HL-60/S4 treated with retinoic acid at 250 ng/mL for 4 days and 3 days (cell line): ENCODE results near the gene ARHGAP33.

Experiments used
- in situ Hi-C: fragments of 300-500 bp; cut with MboI; formaldehyde crosslinking; loops from 2 replicates; pipeline ENCODE4 v1.7.0; 2022; ENCODE audit warnings: low sequenced_read_pairs

ARHGAP33 gene

GRCh38 chr19:35740108-35740422, 35.3 kb upstream of the ARHGAP33 start:
- in situ Hi-C loops = no loop called here

GRCh38 chr19:35740423-35741202, 34.8 kb upstream of the ARHGAP33 start:
- in situ Hi-C loops = no loop called here

DNA sequence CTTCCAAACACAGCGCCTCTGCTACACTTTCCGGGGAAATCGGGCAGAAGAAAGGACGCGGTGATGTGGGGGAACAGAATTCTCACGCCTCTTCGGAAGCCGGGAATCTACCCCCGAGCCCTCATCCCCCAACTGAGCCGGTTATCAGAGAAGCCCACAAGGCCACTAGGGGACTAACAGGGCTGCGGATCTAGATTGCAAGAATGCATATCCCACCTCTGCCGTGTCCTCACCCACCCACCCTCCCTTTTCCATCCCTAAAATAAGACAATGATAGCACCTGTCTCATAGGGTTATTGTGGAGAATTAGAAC, 34.2 kb upstream of the ARHGAP33 start:
- in situ Hi-C loops = no loop called here

DNA sequence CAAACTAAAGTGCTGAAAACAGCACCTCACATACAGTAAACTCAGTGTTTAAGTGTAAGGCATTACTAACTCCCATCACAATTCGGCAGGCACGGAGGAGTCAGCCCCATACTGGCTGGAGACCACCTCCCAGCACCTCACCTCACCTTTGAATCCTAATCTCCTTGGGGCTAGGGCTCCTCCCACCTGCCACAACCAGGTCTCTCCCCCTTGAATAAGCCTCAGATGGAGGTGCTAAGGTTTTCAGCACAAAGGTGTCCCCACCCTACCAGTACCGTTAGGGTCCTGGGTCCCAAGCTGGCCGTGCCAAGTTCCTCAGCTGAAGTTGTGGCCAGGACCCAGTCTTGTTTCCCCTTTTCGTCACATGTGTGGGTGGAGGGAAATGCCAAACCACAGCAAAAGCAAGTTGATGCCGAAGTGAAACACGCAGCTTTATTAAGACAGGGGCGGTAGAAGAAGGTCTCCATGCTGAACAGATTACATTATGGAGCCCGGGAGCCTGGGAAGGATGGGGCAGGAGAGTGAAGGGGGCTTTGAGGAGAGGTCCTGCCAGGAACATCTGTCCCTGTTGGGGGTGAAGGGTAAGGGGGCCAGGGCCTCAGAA, 33.1 kb upstream of the ARHGAP33 start, which contains the start of gene IGFLR1:
TSS of gene IGFLR1 (minus strand) at position 332 of the 604 bp plus-strand sequence. CDS start 1,272 bp downstream, outside the sequence.
- in situ Hi-C loops = no loop called here

GRCh38 chr19:35743640-35744429, 31.5 kb upstream of the ARHGAP33 start:
- in situ Hi-C loops = no loop called here

GRCh38 chr19:35744430-35745327, 30.7 kb upstream of the ARHGAP33 start:
- in situ Hi-C loops = no loop called here

GRCh38 chr19:35745328-35746086, 29.9 kb upstream of the ARHGAP33 start, which contains the start of the genes PSENEN and U2AF1L4:
TSS of gene PSENEN (plus strand) at chr19:35745651. CDS start at chr19:35745931, 280 bp downstream.
TSS of gene U2AF1L4 (minus strand) at chr19:35745418. CDS start at chr19:35745391, 27 bp downstream.
- in situ Hi-C loops = no loop called here

DNA sequence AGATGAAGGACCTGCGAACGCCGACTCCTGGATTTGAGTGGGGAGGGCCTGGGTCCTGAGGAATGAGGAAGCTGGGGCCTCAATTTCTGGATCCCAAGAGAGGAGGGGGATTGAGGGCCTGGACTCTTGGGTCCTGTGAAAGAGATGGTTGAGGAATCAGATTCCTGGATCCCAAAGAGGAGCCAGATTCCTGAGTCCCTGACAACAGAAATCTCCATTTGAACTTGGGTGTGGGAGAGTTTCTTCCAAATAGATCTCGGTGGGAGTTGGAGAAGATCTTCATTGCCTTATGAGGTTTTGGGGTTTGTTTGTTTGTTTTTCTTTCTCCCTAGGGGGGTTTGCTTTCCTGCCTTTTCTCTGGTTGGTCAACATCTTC, 29.3 kb upstream of the ARHGAP33 start:
- in situ Hi-C loops = no loop called here

DNA sequence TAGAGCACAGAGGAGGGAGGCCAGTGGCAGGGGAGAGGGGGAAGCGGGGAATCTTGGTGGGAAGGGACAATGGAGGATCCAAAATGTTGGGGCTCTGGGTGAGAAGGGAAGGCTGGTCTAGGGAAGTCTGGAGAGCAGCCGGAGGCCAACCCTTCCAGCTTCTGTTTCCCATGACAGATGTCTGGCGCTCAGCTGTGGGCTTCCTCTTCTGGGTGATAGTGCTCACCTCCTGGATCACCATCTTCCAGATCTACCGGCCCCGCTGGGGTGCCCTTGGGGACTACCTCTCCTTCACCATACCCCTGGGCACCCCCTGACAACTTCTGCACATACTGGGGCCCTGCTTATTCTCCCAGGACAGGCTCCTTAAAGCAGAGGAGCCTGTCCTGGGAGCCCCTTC, 28.8 kb upstream of the ARHGAP33 start:
- in situ Hi-C loops = no loop called here

GRCh38 chr19:35748106-35749020, 27.0 kb upstream of the ARHGAP33 start, which contains the start of gene LIN37:
TSS of gene LIN37 (plus strand) at chr19:35748576. CDS start at chr19:35748725, 149 bp downstream.
- in situ Hi-C loops = no loop called here

DNA sequence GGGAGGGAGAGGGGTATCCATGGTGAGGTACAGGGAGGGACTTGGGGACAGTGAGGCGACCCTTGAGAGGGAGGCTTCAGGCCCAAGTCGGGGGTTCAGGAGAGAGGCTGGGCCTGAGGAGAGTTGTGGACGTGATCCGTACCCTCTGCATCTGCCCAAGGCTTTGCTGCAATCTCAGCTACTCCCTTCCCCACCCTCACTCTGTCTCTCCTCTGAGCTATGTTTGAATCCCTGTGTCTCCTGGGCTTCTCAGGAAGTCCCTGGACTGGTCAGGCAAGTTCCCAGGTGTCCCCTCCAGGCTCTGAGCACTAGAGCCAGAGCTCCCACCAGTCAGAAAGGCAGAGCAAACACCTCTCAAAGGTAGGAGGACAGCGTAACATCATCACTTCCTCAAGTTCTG, 25.2 kb upstream of the ARHGAP33 start:
- in situ Hi-C loops = no loop called here

- in situ Hi-C loops = no loop called here
These were observed 23.3 kb upstream of the ARHGAP33 start for GRCh38 chr19:35751839-35752745.

- in situ Hi-C loops = no loop called here
These were observed 22.5 kb upstream of the ARHGAP33 start for GRCh38 chr19:35752746-35753350.

DNA sequence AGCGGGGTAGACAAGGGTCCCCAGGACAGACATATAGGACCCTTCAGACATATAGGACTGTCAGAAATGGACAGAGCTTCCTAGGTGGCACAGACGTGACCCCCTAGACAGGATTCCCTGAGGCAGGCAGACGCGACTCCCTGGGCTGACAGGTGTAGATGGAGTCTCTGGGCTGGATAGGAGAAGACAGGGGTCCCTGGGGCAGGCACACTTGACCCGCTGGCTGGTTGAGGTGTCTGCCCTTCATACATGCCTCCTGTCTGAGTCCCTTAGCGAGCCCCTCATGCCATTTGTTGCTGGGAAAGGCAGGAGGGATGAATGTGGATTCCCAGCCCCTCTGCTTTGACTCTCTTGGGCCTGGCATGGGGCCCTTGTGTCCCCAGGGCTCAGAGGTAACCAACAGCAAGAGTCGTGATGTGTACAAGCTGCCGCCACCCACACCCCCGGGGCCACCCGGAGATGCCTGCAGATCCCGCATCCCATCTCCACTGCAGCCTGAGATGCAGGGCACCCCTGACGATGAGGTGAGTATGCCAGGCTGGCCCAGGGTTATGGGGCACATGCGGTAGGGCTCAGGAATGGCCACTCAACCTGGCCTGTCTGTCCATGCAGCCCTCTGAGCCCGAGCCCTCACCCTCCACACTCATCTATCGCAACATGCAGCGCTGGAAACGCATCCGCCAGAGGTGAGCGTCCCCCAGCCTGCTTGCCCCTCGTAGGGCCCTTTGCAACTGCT, 21.6 kb upstream of the ARHGAP33 start:
- in situ Hi-C loops = no loop called here

DNA sequence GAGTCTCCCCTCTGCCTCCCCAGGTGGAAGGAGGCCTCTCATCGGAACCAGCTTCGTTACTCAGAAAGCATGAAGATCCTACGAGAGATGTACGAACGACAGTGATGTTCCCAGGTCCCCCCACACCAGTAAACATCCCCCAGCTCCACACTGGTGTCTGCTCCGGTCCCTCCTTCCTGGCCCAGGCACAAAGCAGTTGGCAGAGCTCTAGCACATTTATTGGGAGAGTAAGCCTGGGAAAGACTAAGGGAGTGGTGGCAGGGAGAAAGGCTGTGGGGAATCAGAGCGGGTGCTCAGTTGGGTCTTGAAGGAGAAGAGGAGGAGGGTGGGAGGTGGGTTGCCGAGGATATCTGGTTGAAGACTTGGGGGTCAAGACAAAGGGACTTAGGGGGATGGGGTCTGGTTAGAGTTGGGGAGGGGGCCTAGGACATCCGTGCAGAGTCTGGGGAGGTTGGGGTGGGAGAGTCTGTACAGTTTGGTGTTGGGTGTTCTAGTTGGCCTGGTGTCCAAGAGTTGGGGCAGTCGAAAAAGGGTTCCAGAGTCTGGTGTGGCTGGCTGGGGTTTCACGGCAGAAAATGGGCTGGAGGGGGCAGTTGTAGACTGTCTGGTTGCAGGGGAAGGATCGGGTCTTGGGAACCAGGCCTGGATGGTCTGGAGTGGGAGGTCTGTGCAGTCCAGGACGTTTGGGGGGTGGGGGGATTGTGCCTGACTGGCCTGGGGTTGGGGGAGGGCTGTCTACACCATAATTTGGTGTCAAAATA, 20.8 kb upstream of the ARHGAP33 start:
- in situ Hi-C loops = no loop called here

- in situ Hi-C loops = no loop called here
These were observed 20.2 kb upstream of the ARHGAP33 start for GRCh38 chr19:35755131-35755549.
